Stimulated activated CD4-positive, alpha-beta T cell treated with anti-CD3 and anti-CD28 coated beads, Interleukin-2, amount 100 ng/mL, for 48 hours (primary cell): ENCODE results near the gene VSTM2L.

Source experiments
- DNase-seq, 2 donors: peaks; one replicate each; pipeline ENCODE4 v3.0.0-alpha.2; 2020

VSTM2L gene

DNA sequence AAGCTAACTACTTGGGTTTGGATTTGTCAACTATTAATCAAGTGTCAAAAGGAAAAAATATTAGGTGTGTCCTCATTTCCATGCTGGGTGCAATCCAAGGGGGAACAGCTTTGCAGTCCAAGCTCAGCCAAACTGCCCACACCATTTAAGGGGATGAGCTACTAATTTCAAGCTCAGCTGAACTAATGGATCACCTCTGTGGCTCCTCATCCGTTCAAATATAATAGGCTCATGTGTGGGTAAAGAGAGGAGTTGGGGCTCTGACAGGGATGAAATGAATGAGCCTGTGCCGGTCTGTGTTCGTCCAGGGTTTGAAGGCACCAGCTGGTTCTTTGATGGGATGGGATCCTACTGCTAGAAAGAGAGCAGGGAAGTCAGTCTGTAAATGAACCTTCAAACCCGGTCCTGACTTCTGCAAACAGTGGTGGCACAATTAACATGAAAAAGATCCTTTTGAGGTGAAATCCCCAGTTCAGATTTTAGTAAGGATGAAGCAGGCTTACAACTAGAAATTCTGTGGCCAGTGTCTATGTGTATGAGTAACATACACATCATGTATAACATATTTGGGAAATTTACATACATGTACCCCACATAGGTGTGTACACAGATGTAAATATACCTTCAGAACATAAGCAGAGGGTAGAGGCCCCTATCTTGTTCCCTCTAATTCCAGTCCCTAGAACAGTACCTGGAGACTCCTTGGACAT, 88.4 kb downstream of the VSTM2L start:
- DNase-seq, result no peak

DNA sequence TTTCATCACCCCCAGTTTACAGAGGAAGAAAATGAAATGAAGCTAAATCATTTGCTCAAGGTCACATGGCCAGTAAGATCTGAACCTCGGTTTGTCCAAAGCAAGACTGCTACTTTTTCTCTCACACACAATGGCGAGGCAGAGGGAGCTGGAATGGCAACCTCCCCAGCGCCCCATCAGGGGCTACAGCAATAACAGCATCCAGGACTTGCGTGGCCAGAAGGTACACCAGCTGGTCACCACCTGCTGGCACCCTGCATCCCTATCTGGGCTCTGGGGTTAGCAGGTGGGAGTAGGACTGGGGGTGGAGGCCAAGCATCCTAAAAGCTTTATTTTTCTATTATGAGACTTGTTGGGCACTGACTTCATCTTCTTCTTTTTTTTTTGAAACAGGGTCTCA, 89.0 kb downstream of the VSTM2L start:
- no peak for DNase-seq

DNA sequence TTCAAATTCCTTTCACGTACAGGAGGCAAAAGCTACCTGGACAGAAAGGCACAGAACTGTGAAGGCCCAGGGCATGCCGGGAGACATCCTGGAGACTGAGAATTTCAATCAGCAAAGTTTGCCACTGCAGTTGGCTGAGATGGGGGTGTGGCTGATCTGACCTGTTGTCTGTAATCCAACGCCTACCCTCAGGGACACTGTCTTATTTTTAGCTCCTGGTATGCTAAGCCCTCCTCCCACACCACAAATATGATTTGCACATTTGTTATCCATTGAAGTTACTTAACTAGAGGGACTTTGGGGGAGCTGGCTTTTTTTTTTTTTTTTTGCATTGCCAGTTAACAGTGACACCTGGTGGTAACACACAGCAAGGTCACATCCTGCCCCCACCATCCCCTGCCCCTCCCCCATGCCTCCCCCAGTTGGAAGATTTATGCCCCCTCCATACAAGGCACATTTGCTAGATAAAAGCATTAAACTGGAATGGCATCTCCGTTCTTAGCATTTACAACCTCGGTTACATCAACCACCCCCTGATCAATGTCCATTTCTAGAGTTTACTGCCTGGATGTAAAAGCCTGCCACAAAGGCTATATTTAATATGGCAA, 90.0 kb downstream of the VSTM2L start:
- DNase-seq, result peak in 1 of 2 donors; percentile 11

DNA sequence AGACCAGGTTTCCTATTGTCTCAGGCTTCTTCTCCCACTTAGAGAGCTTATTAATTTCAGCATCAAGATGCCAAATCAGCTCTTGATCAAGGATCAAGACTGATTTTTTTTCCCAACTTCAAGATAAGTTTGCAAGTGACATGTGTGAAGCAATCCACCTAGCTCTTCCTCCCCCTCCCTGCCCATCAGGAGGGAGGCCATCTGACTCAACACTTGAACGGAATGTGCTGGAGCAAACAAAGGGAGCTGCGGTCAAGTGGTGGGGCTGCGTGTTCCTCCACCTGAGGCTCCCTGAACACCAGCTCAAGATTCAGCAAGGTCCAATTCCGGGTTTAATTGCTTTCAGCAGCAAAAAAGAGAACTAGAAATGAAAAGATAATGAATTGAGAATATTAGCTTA, 91.6 kb downstream of the VSTM2L start:
- no peak for DNase-seq
